Uterus (tissue), 2 donors: Measurements from ENCODE around the gene PPWD1.

Experiments used
- CTCF ChIP-seq, 4 experiments: fragments of 200-600 bp in 2 of 4; fragments of 450-650 bp in 2 of 4; sonication (generic) in 2 of 4; IDR thresholded peaks; one replicate each; pipeline ENCODE4 v1.5.1; 2016 to 2019; ENCODE audit warnings: antibody characterized with exemption in 4 of 4, mild to moderate bottlenecking in 2 of 4, moderate library complexity in 1 of 4
- POLR2A ChIP-seq, 2 donors: fragments of 450-650 bp; IDR thresholded peaks; one replicate each; pipeline ENCODE4 v1.6.1; 2016; ENCODE audit warnings: antibody characterized with exemption in 2 of 2, mild to moderate bottlenecking in 1 of 2, moderate library complexity in 1 of 2

- no peak for TF ChIP-seq CTCF (IDR thresholded peaks at IDR 0.05)
- TF ChIP-seq POLR2A (IDR thresholded peaks at IDR 0.05), result no peak
These were observed 56.9 kb downstream of the PPWD1 start for GRCh38 chr5:65620021-65620420.
